ENCODE results near the gene GLDN.

GLDN gene

GRCh38 chr15:51349156-51349844 lies 7.8 kb downstream of the GLDN start:
- no peak for DNase-seq
- in situ Hi-C loops (cut with MboI; ENCODE audit: low pct_unique_long_range_greater_than_20kb, low sequenced_read_pairs) = no loop called here

GRCh38 chr15:51350723-51351122 lies 9.3 kb downstream of the GLDN start:
- DNase-seq = no peak
- in situ Hi-C loops (cut with MboI; ENCODE audit: low pct_unique_long_range_greater_than_20kb, low sequenced_read_pairs) = no loop called here

- no peak for DNase-seq
- in situ Hi-C loops (cut with MboI; ENCODE audit: low pct_unique_long_range_greater_than_20kb, low sequenced_read_pairs) = no loop called here
Measured at GRCh38 chr15:51353976-51354375, 12.5 kb downstream of the GLDN start.

GRCh38 chr15:51355096-51355495 lies 13.6 kb downstream of the GLDN start:
- no peak for DNase-seq
- in situ Hi-C loops (cut with MboI; ENCODE audit: low pct_unique_long_range_greater_than_20kb, low sequenced_read_pairs) = no loop called here

GRCh38 chr15:51356147-51356546 lies 14.7 kb downstream of the GLDN start:
- in situ Hi-C loops (cut with MboI; ENCODE audit: low pct_unique_long_range_greater_than_20kb, low sequenced_read_pairs) = no loop called here
- DNase-seq = no peak

- DNase-seq = no peak
- in situ Hi-C loops (cut with MboI; ENCODE audit: low pct_unique_long_range_greater_than_20kb, low sequenced_read_pairs) = no loop called here
Measured at GRCh38 chr15:51356983-51357382, 15.5 kb downstream of the GLDN start.

- DNase-seq = no peak
- in situ Hi-C loops (cut with MboI; ENCODE audit: low pct_unique_long_range_greater_than_20kb, low sequenced_read_pairs) = no loop called here
Measured at GRCh38 chr15:51359981-51360380, 18.5 kb downstream of the GLDN start.

- no peak for DNase-seq
- in situ Hi-C loops (cut with MboI; ENCODE audit: low pct_unique_long_range_greater_than_20kb, low sequenced_read_pairs) = no loop called here
Measured at GRCh38 chr15:51363383-51363782, 21.9 kb downstream of the GLDN start.

- in situ Hi-C loops (cut with MboI; ENCODE audit: low pct_unique_long_range_greater_than_20kb, low sequenced_read_pairs) = no loop called here
- no peak for DNase-seq
Measured at GRCh38 chr15:51365417-51365816, 24.0 kb downstream of the GLDN start.

GRCh38 chr15:51366071-51366470 lies 24.6 kb downstream of the GLDN start:
- DNase-seq = no peak
- in situ Hi-C loops (cut with MboI; ENCODE audit: low pct_unique_long_range_greater_than_20kb, low sequenced_read_pairs) = no loop called here

- in situ Hi-C loops (cut with MboI; ENCODE audit: low pct_unique_long_range_greater_than_20kb, low sequenced_read_pairs) = no loop called here
- no peak for DNase-seq
Measured at GRCh38 chr15:51366920-51367319, 25.5 kb downstream of the GLDN start.

GRCh38 chr15:51367322-51367976 lies 26.0 kb downstream of the GLDN start:
- in situ Hi-C loops (cut with MboI; ENCODE audit: low pct_unique_long_range_greater_than_20kb, low sequenced_read_pairs) = no loop called here
- DNase-seq = no peak

GRCh38 chr15:51368307-51368706 lies 26.9 kb downstream of the GLDN start:
- no peak for DNase-seq
- in situ Hi-C loops (cut with MboI; ENCODE audit: low pct_unique_long_range_greater_than_20kb, low sequenced_read_pairs) = no loop called here

GRCh38 chr15:51368751-51369450 lies 27.4 kb downstream of the GLDN start:
- in situ Hi-C loops (cut with MboI; ENCODE audit: low pct_unique_long_range_greater_than_20kb, low sequenced_read_pairs) = no loop called here
- DNase-seq = no peak

GRCh38 chr15:51369451-51369761 lies 28.0 kb downstream of the GLDN start:
- no peak for DNase-seq
- in situ Hi-C loops (cut with MboI; ENCODE audit: low pct_unique_long_range_greater_than_20kb, low sequenced_read_pairs) = no loop called here

- no peak for DNase-seq
- in situ Hi-C loops (cut with MboI; ENCODE audit: low pct_unique_long_range_greater_than_20kb, low sequenced_read_pairs) = no loop called here
Measured at GRCh38 chr15:51371266-51371665, 29.8 kb downstream of the GLDN start.

GRCh38 chr15:51374131-51374530 lies 32.7 kb downstream of the GLDN start:
- in situ Hi-C loops (cut with MboI; ENCODE audit: low pct_unique_long_range_greater_than_20kb, low sequenced_read_pairs) = no loop called here
- no peak for DNase-seq

- no peak for DNase-seq
- in situ Hi-C loops (cut with MboI; ENCODE audit: low pct_unique_long_range_greater_than_20kb, low sequenced_read_pairs) = no loop called here
Measured at GRCh38 chr15:51375966-51376640, 34.6 kb downstream of the GLDN start.

GRCh38 chr15:51377038-51377786 lies 35.8 kb downstream of the GLDN start:
- in situ Hi-C loops (cut with MboI; ENCODE audit: low pct_unique_long_range_greater_than_20kb, low sequenced_read_pairs) = no loop called here
- DNase-seq = no peak
